ENCODE measurements around the gene PRR16. TPM values are rescaled to one million over a fixed set of nuclear protein-coding genes. Genes with fewer than 3 reads are reported as not detected.

The PRR16 gene
- polyA plus RNA-seq, 10 donors: 5.0 to 25.0 (median 17.9) TPM

DNA sequence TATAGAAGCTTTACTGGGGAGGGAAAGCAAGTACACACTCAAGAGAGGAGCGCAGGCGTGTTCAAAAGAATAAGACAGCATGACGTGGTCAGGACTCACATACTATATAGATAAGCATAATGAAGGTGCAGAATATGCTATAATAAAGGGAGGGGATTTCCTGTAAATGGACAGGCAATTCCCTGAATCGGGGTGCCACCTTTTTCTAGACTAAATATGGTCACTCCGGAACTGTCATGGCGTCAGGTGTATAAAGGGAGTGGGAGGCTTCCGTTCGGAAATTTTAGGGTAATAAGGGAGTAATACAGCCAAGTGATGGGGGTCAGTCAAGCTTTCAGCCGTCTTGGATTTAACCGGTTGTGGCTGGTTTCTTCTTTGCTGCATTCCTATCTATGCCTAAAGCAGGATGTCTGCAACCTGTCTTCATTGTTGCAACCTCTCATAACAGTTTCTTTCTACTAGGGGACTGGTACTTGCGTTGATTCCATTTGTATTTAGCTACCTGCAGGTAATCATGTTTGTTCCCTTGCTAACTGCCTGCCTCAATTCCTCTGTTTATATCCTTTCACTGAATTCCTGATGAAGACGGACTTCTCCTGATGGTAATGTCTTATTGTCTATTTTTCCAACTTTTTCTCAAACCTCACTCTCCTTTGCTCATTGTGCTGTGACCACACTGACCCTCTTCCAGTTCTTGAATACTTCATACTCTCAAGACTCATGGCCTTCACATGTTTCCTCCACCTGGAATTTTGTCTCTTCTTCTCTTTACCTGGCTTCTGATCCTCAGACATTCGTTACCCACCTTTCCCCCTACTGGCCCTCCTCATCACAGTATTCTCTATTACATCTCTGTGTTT lies 48.9 kb downstream of the PRR16 start:
- DNase-seq: no peak

DNA sequence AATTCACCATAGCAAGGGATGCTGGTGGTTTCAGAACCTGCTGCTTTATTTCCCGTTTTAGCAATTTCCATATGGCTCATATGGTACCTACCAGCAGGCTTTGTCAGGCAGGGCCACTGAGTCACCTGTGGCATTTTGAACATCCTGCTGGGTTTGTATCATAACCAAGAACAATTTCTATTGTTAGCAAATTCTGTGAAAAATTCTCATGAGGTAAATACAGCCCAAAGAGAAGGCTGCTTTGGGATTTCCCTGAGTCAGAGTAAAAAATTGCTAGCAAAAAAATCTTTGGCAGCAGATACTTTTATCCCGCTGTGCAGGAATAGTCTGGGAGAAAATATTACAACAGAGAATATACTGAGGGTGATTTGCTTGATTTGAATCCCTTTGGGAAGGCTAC lies 52.7 kb downstream of the PRR16 start:
- peak in 1 of 3 donors; percentile 46 for DNase-seq

DNA sequence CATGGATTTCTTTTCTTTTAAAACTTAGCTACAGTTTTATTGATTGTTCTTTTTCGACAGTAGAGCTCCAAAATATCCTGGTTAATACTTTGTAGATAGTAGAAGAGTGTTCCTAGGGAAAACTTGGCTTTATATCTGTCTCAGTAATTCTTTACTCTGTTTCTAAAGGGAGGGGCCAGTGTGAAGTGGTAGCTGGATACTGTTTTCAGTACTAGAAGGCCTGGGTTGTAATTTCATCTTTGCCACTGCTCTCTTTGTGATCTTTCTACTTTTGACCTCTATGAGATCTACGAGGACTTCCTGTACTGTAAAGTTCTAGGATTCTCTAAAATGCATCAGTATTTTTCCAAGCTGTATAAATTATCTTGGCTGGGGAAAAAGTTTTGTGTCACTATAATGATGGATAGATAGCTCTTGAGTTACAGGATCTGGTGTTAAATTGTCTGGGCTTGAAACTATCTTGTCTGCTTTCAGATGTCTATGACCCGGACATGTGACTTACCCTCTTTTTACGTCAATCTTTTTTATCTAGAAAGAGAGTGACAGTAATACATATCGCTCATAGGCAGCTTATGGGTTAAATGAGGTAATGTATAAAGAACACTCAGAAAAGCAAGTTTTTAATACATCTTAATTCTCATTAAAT lies 53.6 kb downstream of the PRR16 start:
- DNase-seq: no peak

DNA sequence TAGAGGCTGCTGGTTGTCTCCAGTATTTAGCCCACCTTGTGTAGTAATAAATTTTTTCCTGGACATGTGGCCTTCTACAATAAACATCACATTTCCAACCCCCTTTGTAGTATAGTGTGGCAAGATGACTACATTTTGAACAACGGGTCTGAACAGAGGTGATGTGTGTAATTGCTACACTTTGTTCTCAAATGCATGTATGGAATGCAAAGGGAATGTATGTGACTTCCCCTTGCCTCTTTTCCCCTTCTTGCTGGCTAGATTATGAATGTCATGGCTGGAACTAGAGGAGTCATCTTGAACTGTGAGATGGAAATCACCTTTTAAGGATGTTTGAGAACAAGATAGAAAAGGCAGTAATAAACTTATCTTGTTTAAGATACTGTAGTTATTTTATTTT lies 54.5 kb downstream of the PRR16 start:
- DNase-seq: no peak

DNA sequence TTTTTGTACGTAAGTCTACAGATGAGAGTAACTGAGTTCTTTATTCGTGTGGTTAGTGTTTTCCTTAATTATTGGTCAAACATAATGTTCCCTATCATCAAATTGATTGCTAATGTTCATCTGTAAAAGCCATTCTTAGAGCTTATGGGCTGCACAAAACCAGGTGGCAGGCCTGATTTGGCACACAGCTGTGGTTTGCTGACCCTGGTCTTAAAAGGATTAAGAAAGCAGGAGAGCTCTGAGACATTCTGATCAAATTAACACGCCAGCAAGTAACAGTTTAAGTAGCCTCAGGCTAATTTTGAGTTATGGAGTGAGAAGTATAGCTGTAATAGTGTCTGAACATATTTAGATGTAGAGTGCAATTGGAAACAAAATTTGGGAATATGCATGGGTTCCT lies 63.2 kb downstream of the PRR16 start:
- no peak for DNase-seq

DNA sequence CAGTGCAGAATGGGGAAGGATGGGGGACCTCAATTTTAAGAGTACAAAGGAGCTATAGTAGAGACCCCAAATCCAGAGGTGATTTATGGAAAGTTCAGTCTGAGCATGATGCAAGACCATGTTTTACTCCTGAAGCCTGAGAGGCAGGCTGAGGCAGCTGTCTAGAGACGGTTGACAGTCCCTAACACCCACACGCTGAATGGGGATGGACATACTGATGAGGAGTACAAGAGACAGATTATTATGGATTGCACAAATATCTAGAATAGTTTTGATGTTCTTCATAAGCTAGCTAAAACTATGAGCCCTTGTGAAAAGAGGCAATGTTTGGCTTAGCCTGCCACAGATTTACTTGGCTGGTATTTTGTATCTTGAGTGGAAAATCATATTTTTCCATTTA lies 64.5 kb downstream of the PRR16 start:
- no peak for DNase-seq

DNA sequence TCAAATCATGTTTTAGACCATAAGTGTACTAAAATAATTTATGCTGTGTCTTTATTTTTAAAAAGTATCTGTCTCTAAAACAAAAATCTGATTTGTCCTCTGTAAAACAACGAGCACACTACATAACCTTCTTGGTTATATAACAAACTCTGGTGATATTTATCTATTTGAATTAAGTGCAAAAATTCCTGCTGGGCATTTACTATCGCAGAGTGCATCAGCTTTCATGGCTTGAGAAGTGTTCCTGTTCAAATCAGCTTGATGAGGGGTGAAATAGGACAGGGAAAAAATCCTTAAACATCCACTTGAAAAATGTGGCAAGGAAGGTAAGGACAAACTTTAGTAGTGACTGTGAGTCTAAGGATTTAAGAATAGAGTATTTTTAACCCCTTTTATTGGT lies 65.3 kb downstream of the PRR16 start:
- DNase-seq: no peak

DNA sequence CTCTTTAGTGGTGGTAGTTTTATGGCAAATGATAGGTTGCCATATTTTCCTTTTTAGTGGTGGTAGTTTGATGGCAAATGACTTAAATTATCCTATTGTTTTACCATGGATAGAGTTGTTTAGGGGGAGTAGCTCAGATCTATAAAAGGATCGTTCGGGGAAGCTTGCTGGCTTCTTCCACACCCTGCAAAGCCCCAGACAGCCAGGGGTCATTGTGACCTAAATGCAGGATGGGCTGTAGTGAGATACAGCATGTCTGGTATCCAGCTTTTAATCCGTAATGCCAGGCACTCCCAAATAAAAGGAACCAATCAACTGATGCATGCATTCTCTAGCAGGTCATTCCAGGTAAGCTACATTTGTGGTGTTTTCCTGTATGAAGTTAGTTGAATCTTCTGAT lies 67.1 kb downstream of the PRR16 start:
- no peak for DNase-seq

DNA sequence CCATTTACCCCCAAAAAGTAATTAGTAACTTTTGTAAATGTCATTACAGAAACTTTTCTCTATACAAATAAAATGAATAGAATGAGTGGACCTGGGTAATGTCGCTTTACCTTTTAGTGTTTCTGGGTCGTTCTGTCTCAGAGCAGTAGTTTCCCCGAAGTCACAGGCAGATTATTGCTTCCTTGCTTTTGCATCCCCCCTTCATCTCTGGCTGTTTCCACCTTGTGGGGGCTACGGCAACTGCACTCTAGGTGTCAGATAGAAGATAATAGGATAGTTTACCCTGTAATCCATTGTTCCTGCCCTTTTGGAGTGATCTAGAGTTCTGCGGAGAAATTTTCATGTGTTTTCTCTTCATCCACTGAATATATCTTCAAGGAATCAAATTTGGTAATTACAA lies 68.7 kb downstream of the PRR16 start:
- DNase-seq: no peak

DNA sequence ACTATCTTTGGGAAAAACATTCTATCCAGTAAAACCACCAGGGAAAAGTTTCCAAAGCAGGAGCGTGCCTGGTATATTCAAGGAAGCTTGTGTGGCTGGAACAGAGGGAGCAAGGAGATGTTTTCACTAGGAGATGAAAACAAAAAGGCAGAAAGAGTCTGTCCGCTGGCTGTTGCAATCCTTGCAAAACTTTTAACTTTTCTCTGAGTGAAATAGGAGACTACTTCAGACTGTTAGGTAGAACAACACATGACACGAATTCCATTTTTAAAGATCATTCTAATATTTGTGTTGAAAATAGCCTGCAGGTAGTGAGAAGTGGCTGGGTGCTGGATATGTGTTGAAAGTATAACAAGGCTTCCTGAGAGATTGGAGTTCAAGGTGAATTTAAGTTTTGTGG lies 69.5 kb downstream of the PRR16 start:
- no peak for DNase-seq

DNA sequence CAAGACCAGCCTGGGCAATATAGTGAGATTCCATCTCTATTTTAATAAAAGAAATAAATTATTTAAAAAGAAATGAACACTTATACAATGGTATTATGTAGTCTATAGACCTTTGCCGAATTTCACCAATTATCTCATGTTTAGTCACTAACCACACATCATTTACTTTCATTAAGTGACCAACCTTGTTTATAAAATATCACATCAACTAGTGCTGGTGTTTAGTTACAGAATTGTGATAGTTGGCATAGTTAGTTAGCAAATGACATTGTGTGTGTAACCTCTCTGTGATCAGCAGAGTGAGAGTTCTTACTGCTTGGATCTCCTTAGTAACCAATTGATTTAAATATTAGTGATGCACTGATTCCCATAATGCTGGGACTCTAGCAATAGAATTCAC lies 71.8 kb downstream of the PRR16 start:
- no peak for DNase-seq

DNA sequence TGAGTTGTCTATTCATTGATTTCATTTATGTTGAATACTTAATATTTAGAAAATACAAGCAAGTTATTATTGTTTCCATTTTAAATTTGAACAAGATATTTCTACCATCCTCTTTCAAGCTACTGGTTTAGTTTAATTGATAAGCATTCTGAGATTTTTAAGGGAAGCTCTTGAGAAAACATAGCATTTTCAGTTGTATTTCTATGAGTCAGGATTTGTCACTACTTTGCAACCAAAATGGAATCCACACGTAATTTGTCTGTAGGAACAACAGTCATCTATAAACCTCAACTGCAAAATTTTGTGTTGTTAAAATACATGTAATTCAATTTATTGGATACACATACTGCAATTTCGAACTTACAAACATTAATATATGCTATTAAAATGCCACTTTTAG lies 74.0 kb downstream of the PRR16 start:
- peak in 1 of 3 donors; percentile 41 for DNase-seq

DNA sequence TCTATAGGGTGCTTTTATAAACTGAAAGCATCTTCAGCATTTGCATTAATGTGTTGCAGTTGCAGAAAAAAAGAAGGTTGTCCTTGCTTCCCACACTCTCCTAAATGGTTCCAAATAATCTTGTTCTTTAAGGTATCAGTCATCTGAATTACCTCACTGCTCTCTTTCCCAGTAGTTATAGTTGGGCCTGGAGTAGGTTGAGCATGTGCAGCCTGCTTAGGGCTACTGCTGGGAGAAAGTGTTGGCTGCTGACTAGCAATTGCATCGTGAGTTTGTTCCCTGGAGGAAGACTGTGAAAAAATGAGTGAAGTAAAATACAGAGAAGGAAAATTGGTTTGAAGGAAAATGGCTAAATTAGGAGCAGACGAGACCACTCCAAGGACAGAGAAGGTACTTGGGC lies 74.5 kb downstream of the PRR16 start:
- DNase-seq: peak in 1 of 3 donors; percentile 15

DNA sequence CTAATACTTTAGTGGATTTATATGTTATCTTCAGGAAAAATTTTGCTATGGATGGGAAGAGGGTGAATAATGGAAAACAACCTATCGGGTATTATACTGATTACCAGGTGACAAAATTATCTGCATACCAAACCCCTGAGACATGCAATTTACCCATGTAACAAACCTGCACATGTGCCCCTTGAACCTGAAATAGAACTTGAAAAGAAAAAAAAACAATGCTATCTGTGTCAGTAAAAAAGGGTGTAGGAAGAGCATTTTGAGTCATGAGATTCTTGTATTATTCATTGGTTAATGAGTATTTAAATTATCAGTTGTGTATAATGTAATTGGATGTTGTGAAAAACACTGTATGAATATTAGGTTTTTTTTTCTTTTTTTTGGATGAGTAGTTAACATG lies 75.4 kb downstream of the PRR16 start:
- DNase-seq: no peak

DNA sequence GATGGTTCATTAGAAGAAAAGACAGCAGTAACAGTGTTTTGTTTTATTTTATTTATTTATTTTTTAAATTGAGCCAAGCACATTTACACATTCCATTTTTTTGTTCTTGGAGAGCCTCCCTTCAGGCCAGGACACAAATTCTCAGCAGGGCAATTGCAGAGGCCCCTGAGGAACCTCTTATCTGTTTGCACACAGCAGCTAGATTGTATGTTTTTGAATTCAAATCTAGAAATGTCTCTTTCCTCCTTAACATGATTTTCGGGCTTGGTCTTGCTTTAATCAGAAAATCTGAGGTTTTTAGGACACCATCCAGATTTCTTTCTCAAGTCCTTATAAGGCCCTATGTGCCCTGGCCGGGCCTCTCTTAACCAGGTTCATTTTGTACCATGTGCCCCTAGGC lies 76.0 kb downstream of the PRR16 start:
- DNase-seq: no peak

DNA sequence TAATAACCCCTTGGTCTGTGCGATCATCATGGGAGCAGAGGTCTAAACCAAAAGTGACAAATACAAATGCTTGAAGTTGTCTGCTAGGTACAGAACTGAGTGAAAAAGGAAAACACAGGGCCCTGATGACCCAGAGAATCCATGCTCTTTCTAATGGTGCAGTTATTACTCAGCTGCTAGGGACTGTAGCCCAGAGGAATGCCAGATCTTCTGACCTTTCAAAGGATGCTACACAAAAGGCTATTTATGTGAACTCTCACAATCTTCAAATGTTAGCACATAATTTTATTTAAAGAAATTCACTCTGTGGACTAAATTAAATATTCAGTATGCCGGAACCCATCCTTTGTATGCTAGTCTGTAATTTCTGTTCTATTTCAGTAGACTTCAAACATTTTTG lies 79.9 kb downstream of the PRR16 start:
- no peak for DNase-seq

DNA sequence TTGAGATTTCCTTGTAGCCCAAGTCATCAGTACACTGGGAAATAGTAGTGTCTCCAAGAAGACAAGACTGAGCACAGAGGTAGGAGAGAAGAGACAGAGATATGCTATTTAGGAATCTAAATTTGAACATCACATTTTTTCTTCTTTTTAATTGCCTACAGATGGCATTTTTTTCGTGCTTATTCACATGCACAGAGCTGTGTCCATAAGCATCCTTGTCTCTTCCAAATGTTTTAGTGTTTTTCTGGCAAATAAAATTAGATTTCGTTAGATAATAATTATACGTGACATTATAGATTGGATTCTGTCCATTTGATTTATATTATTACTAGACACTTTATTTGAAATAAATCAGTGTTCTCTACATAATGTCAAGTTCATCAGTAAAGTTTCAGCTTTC lies 80.9 kb downstream of the PRR16 start:
- no peak for DNase-seq

DNA sequence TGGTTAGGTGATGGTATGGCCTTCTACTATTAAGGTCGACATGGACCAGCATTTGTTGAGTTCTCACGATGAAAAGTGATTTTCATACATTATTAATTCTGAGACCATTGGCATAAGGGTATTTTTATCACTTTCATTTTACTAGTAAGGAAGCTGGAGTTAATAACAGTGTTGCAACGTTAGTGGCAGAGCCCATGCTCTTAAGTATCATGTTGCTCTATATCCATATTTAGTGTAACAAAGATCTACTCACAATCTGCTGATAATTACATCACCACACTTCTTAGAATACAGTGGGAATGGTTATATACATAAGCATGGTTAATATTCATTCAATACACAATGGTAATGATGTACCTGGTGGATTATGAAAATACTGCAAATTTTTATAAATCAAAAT lies 81.9 kb downstream of the PRR16 start:
- DNase-seq: no peak

DNA sequence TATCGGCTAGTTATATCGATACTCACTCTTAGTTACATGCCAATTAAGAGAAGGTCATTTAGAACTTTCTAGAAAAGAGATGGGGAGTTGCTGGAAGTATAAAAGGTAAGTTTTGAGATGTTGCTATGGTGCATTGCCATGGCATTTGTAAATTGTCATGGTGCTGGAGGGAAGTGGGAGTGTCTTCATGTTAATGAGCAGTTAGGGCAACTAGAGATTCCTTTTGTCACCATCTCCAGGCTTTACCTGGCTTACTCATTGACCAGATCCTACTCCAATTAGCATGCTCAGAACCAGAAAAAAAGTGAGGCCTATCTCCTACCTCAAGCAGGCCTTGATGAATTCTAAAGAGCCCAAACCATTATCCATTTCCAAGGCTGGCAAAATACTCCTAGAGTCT lies 82.8 kb downstream of the PRR16 start:
- no peak for DNase-seq

DNA sequence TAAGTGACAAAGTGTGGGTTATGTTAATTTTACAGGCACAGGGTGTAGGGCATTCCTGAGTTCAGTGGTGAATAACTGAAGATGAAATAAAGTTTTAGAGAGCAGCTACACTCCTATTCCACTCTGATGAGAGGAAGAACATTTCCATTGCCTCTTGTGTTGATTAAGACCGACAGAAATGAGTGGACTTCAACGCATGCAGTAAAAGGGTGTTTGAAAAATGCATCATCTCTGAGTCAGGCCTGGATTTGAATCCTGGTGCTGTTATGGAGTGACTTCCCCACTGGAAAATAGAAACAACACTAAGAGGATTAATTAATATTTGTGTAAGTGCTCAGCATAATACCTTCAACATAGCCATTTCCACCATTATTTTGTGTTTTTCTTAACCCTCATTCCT lies 86.3 kb downstream of the PRR16 start:
- DNase-seq: no peak

DNA sequence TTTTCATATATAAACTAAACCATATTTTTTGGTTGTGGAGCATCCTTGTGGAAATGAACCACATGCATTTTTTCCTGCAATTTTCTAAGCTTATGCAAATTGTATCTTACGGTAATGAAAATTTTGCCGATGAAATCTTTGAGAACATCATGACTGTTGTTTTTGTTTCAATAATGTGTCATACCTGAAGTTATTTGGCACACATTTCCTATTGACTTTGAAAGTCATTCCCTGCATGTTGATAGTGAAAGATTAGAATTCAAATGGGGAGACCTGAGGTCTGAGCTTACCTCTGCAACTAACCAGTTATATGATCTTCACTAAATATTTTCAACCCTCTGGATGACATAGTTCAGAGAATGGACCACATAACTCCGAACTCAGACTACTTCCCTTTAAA lies 88.5 kb downstream of the PRR16 start:
- DNase-seq: no peak

DNA sequence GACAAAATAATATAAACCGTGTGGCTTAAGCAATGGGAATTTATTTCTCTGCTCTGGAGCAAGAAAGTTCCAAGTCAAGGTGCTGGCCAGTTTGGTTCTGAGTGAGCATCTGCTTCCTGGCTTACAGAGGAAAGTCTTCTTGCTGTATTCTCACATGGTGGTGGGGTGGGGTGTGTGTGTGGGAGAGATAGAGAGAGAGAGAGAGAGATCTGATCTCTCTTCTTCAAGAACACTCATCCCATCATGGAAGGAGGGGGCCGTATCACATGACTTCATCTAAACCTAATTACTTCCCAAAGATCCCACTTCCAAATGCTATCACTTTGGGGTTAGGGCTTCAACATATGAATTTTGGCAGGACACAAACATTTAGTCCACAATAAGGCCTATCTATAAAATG lies 91.2 kb downstream of the PRR16 start:
- no peak for DNase-seq

DNA sequence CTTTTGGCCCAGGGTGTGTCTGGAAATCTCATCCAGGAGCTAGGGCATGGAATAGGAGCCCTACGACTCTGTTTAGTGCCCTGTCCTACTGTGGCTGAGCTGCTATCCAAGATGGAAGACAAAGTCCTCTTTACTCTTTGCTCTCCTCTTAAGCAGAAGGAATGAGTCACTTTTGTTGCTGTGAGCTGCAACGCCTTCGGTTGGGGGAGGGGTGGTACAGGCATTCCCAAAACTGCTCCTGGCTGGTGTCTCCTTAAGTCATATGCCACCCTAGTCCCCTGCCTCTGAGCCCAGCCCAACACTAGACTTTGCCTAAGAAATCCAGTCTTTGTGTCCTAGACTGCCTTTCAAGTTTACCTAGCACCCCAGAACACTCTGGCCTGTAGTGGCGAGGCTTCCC lies 99.9 kb downstream of the PRR16 start:
- no peak for DNase-seq

DNA sequence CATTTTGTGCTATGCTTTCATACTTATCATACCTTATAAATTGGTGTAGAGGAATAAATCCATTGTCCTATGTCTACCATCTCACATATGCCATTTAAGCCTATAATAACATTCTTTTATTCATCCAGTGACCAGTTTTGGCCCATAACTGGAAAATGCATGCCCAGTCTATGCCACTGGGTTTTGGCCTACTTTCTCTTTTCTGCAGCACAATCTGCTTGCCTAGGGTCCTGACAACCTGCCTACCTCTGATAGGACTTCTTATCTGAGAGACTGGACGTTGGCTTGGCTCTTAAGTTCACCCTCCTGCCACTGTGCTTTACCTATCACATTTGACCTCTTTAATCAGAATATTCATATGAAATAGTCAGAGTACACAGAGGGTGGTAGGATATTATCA lies 103.0 kb downstream of the PRR16 start:
- no peak for DNase-seq
